Right atrium auricular region (tissue), 2 donors: Measurements from ENCODE around the gene GCFC2. TPM values are rescaled to one million over a fixed set of nuclear protein-coding genes. Genes with fewer than 3 reads are reported as not detected.

Experiments used
- DNase-seq: peaks from one replicate; pipeline ENCODE4 v3.0.0-alpha.2; 2019; ENCODE audit warnings: low spot score
- H3K27ac ChIP-seq, 2 donors: fragments of 200-600 bp; sonication (generic); 1 replicate in 1 of 2; 2 replicates in 1 of 2; pipeline ENCODE4 v1.5.1; 2016 to 2019
- H3K27me3 ChIP-seq, 2 donors: fragments of 200-600 bp; sonication (generic); one replicate each; pipeline versions ENCODE4 v1.5.1 to v1.6.0; 2017 to 2019
- H3K36me3 ChIP-seq: fragments of 200-600 bp; sonication (generic); one replicate; pipeline ENCODE4 v1.5.1; 2016
- H3K4me1 ChIP-seq, 2 donors: fragments of 200-600 bp; sonication (generic); one replicate each; pipeline versions ENCODE4 v1.5.1 to v1.6.0; 2017 to 2019
- H3K4me3 ChIP-seq, 2 donors: fragments of 200-600 bp; sonication (generic); 1 replicate in 1 of 2; 2 replicates in 1 of 2; pipeline ENCODE4 v1.5.1; 2017 to 2019; ENCODE audit warnings: mild to moderate bottlenecking in 1 of 2, moderate library complexity in 1 of 2
- H3K9me3 ChIP-seq, 2 donors: fragments of 200-600 bp; sonication (generic); one replicate each; pipeline ENCODE4 v1.5.1; 2019
- CTCF ChIP-seq, 2 donors: fragments of 200-600 bp; sonication (generic); IDR thresholded peaks; one replicate each; pipeline ENCODE4 v1.5.1; 2019; ENCODE audit warnings: antibody characterized with exemption in 2 of 2
- total RNA-seq, 2 donors: library from RNA; depleted of rRNA; stranded (reverse); fragments of >200 nt; gene quantifications; one replicate each; pipeline ENCODE4 v1.1.0, GENCODE V29; 2016

Gene GCFC2
- total RNA-seq, 2 donors from 2014 or later: 12.7 to 13.1 TPM

- Histone ChIP-seq H3K4me3 (no peak overlapping the region), H3K27me3 (no peaks in the 10 kb centered on the region), H3K27ac (peak overlapping the region; percentile 2 to 9), H3K9me3 (no peaks in the 10 kb centered on the region), H3K36me3 (no peaks in the 10 kb centered on the region), H3K4me1 (peaks cover 0 to 4% of the 10 kb centered on the region in 2 donors)
- peak; percentile 98 to 99 for TF ChIP-seq CTCF (IDR thresholded peaks at IDR 0.05)
- no peak for DNase-seq
Measured at GRCh38 chr2:75640621-75641121, 70.0 kb downstream of the GCFC2 start.

- TF ChIP-seq CTCF (IDR thresholded peaks at IDR 0.05): no peak
- H3K4me3 ChIP-seq: no peak overlapping the region
- H3K36me3 ChIP-seq: no peaks in the 10 kb centered on the region
Measured at GRCh38 chr2:75637568-75637967, 73.1 kb downstream of the GCFC2 start.

GRCh38 chr2:75634945-75635344 lies 75.8 kb downstream of the GCFC2 start:
- Histone ChIP-seq H3K4me3 (no peak overlapping the region), H3K27me3 (no peaks in the 10 kb centered on the region), H3K27ac (no peak overlapping the region), H3K36me3 (no peaks in the 10 kb centered on the region), H3K4me1 (peaks cover 0 to 4% of the 10 kb centered on the region in 2 donors), H3K9me3 (no peaks in the 10 kb centered on the region)
- no peak for TF ChIP-seq CTCF (IDR thresholded peaks at IDR 0.05)
- DNase-seq: no peak

More at GRCh38 chr2:75637568-75637967, 73.1 kb downstream of the GCFC2 start:
- H3K4me1 ChIP-seq: peaks cover 0 to 8% of the 10 kb centered on the region in 2 donors
- no peaks in the 10 kb centered on the region for H3K27me3 ChIP-seq
- no peak overlapping the region for H3K27ac ChIP-seq
- H3K9me3 ChIP-seq: no peaks in the 10 kb centered on the region
- no peak for DNase-seq

- Histone ChIP-seq H3K4me3 (no peak overlapping the region), H3K27me3 (no peaks in the 10 kb centered on the region), H3K9me3 (no peaks in the 10 kb centered on the region), H3K36me3 (no peaks in the 10 kb centered on the region), H3K4me1 (peaks cover 0 to 4% of the 10 kb centered on the region in 2 donors), H3K27ac (no peak overlapping the region)
- TF ChIP-seq CTCF (IDR thresholded peaks at IDR 0.05): no peak
- DNase-seq: no peak
Measured at GRCh38 chr2:75633620-75634019, 77.1 kb downstream of the GCFC2 start.

GRCh38 chr2:75632813-75633212 lies 77.9 kb downstream of the GCFC2 start:
- no peak overlapping the region for H3K4me3 ChIP-seq
- no peak for TF ChIP-seq CTCF (IDR thresholded peaks at IDR 0.05)
- no peaks in the 10 kb centered on the region for H3K36me3 ChIP-seq
- no peak for DNase-seq
- peaks cover 0 to 4% of the 10 kb centered on the region in 2 donors for H3K4me1 ChIP-seq
- no peaks in the 10 kb centered on the region for H3K27me3 ChIP-seq
- no peak overlapping the region for H3K27ac ChIP-seq
- H3K9me3 ChIP-seq: no peaks in the 10 kb centered on the region

- TF ChIP-seq CTCF (IDR thresholded peaks at IDR 0.05): no peak
- Histone ChIP-seq H3K36me3 (no peaks in the 10 kb centered on the region), H3K27ac (no peak overlapping the region), H3K27me3 (no peaks in the 10 kb centered on the region), H3K9me3 (no peaks in the 10 kb centered on the region), H3K4me3 (no peak overlapping the region), H3K4me1 (peaks cover 0 to 4% of the 10 kb centered on the region in 2 donors)
- no peak for DNase-seq
Measured at GRCh38 chr2:75632091-75632701, 78.5 kb downstream of the GCFC2 start.
